Breast epithelium (tissue), 4 donors: ENCODE results near the gene RNASE9. TPM values are rescaled to one million over a fixed set of nuclear protein-coding genes. Genes with fewer than 3 reads are reported as not detected.

ENCODE experiments used
- DNase-seq, 2 donors: peaks; one replicate each; pipeline ENCODE4 v3.0.0-alpha.2; 2019; ENCODE audit warnings: low spot score in 2 of 2
- H3K27ac ChIP-seq, 2 donors: fragments of 200-600 bp; sonication (generic) in 1 of 2; one replicate each; pipeline ENCODE4 v1.5.1; 2016 to 2019; ENCODE audit warnings: mild to moderate bottlenecking in 1 of 2
- H3K27me3 ChIP-seq, 2 donors: fragments of 200-600 bp; sonication (generic) in 1 of 2; one replicate each; pipeline versions ENCODE4 v1.5.1 to v1.6.0; 2017 to 2019; ENCODE audit warnings: control low read depth in 1 of 2, mild to moderate bottlenecking in 1 of 2
- H3K36me3 ChIP-seq: fragments of 200-600 bp; one replicate; pipeline ENCODE4 v1.5.1; 2019
- H3K4me1 ChIP-seq, 2 donors: fragments of 200-600 bp; sonication (generic); one replicate each; pipeline ENCODE4 v1.5.1; 2016 to 2019; ENCODE audit warnings: control low read depth in 1 of 2
- H3K4me3 ChIP-seq, 3 donors: fragments of 200-600 bp; sonication (generic); 1 replicate in 2 of 3; 2 replicates in 1 of 3; pipeline ENCODE4 v1.5.1; 2016 to 2019; ENCODE audit warnings: mild to moderate bottlenecking in 3 of 3, moderate library complexity in 2 of 3
- H3K9me3 ChIP-seq, 2 donors: fragments of 200-600 bp; sonication (generic) in 1 of 2; one replicate each; pipeline ENCODE4 v1.5.1; 2016 to 2019; ENCODE audit warnings: control low read depth in 1 of 2
- CTCF ChIP-seq, 3 donors: fragments of 450-650 bp; IDR thresholded peaks; one replicate each; pipeline ENCODE4 v1.5.1; 2016 to 2017; ENCODE audit warnings: antibody characterized with exemption in 3 of 3, mild to moderate bottlenecking in 3 of 3, moderate library complexity in 3 of 3
- POLR2A ChIP-seq: fragments of 450-650 bp; IDR thresholded peaks from one replicate; pipeline ENCODE4 v1.6.1; 2016; ENCODE audit warnings: antibody characterized with exemption, mild to moderate bottlenecking, moderate library complexity
- POLR2AphosphoS5 ChIP-seq, 3 donors: sonication (generic); formaldehyde crosslinking; IDR thresholded peaks; one replicate each; pipeline ENCODE4 v1.6.1; 2017; ENCODE audit warnings: antibody characterized with exemption in 3 of 3
- intact Hi-C: fragments of 100-400 bp; cut with DNase I; formaldehyde crosslinking; loops from one replicate; pipeline ENCODE4 v1.15.1; 2023; ENCODE audit warnings: low total_unique reads
- total RNA-seq, 3 donors: library from RNA; depleted of rRNA; stranded (reverse); fragments of >200 nt; gene quantifications; one replicate each; pipeline ENCODE4 v1.1.0, GENCODE V29; 2016

Gene RNASE9
- not detected for total RNA-seq

- H3K27me3 ChIP-seq, result no peaks in the 10 kb centered on the region
- H3K4me3 ChIP-seq, result no peak within 1 kb of the TSS
- TF ChIP-seq POLR2AphosphoS5 (IDR thresholded peaks at IDR 0.05), result no peak
- no peak for TF ChIP-seq POLR2A
- TF ChIP-seq CTCF (IDR thresholded peaks at IDR 0.05), result no peak
- intact Hi-C loops, result no loop called here
- H3K4me1 ChIP-seq, result no peaks in the 10 kb centered on the region
- no peak for DNase-seq
- H3K9me3 ChIP-seq, result no peaks in the 10 kb centered on the region
- no peak within 1 kb of the TSS for H3K27ac ChIP-seq
- H3K36me3 ChIP-seq, result no peaks in the 10 kb centered on the region
These were observed at the start of gene RNASE9 for GRCh38 chr14:20560961-20561360. Gene RNASE9 (minus strand): TSS chr14:20561047.

- Histone ChIP-seq H3K36me3 (no peaks in the 10 kb centered on the region), H3K9me3 (no peaks in the 10 kb centered on the region), H3K27me3 (no peaks in the 10 kb centered on the region), H3K27ac (peak overlapping the region; percentile 77 to 83), H3K4me1 (no peaks in the 10 kb centered on the region), H3K4me3 (peak overlapping the region; percentile 78 to 99 (median 83))
- intact Hi-C loops, result loop anchor here (5.0 kb wide), 1 partner anchor 72 kb away; the partner anchor contains the start of gene RNASE4
- DNase-seq, result peak; percentile 71 to 72
- TF ChIP-seq CTCF (IDR thresholded peaks at IDR 0.05) (no peak), POLR2AphosphoS5 (IDR thresholded peaks at IDR 0.05) (peak in 2 of 3 donors; percentile 44 to 57)
These were observed 49.3 kb upstream of the RNASE9 start for GRCh38 chr14:20610002-20610765.

GRCh38 chr14:20609215-20610001 lies 48.6 kb upstream of the RNASE9 start:
- Histone ChIP-seq H3K36me3 (no peaks in the 10 kb centered on the region), H3K4me3 (peak overlapping the region; percentile 78 to 99 (median 83)), H3K27me3 (no peaks in the 10 kb centered on the region), H3K4me1 (no peaks in the 10 kb centered on the region), H3K9me3 (no peaks in the 10 kb centered on the region), H3K27ac (peak overlapping the region; percentile 77 to 83)
- intact Hi-C loops, result loop anchor here (1.0 to 10.0 kb wide), 4 partner anchors 24 to 197 kb away; partner anchors contain the start of genes APEX1, OSGEP, RNASE4 and TEP1
- TF ChIP-seq CTCF (IDR thresholded peaks at IDR 0.05), result peak; percentile 95 to 98 (median 95)
- peak in 2 of 3 donors; percentile 11 to 14 for TF ChIP-seq POLR2AphosphoS5 (IDR thresholded peaks at IDR 0.05)
- no peak for TF ChIP-seq POLR2A
- DNase-seq, result peak in 1 of 2 donors; percentile 84

GRCh38 chr14:20608383-20609110 lies 47.7 kb upstream of the RNASE9 start:
- Histone ChIP-seq H3K27ac (no peak overlapping the region), H3K4me3 (no peak overlapping the region), H3K4me1 (no peaks in the 10 kb centered on the region), H3K9me3 (no peaks in the 10 kb centered on the region), H3K36me3 (no peaks in the 10 kb centered on the region), H3K27me3 (no peaks in the 10 kb centered on the region)
- TF ChIP-seq POLR2A (no peak), CTCF (IDR thresholded peaks at IDR 0.05) (no peak), POLR2AphosphoS5 (IDR thresholded peaks at IDR 0.05) (no peak)
- intact Hi-C loops, result loop anchor here (1.0 to 10.0 kb wide), 3 partner anchors 25 to 196 kb away; partner anchors contain the start of genes APEX1, OSGEP and TEP1
- DNase-seq, result no peak
